ENCODE measurements around the gene MAP2K2.

Gene MAP2K2

DNA sequence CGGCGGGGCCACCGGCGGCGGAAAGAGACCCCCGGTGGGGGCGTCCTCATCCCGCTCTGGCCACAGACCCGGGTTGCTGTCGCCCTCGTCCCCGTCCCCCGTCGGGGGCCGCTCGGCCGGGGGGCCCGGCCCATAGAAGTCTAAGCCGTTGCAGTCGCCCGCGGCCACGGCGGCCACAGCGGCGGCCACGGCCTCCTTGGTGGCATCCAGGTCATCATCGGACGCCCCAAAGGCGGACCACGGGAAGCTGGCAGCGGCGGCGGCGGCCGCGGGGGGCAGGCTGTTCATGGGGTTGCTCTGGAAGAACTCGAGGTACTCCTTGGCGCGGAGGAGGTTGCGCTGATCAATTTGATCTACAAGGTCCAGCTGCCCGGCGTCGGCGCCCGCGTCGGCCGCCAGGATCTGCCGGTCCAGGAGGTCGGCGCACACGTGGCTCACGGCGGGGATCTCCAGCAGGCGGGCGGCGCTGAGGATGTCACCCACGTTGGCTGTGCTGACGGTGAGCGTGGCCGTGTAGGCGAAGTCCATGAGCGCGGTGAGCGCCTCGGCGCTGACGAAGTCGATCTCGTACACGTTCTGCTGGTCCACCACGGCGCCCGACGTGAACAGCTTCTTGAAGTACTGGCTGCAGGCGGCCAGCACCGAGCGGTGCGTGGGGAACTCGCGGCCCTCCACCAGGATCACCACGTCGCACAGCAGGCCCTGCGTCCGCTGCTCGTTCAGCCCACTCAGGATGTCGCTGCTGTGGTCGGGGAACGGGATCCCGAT lies 69.3 kb downstream of the MAP2K2 start:
- H3K27ac ChIP-seq (ENCODE audit: low read length, poor library complexity, severe bottlenecking): no peak overlapping the region
- no peak overlapping the region for H3K4ac ChIP-seq (ENCODE audit: low read depth in 1 of 2, low read length in 2 of 2)
- H3K27me3 ChIP-seq (ENCODE audit: control insufficient read depth in 1 of 2, insufficient read depth in 1 of 2, low read length in 2 of 2): no peaks in the 10 kb centered on the region
- no peak overlapping the region for H2BK12ac ChIP-seq (ENCODE audit: low read length in 2 of 2)
- WGBS: 98% methylated on average over 86 of the region's 91 CpGs
- H3K18ac ChIP-seq (ENCODE audit: low read depth in 1 of 2, low read length in 2 of 2): no peak overlapping the region
- DNase-seq: no peak
- no peak overlapping the region for H2BK5ac ChIP-seq (ENCODE audit: low read depth, low read length, poor library complexity, severe bottlenecking)
- no peak overlapping the region for H3K14ac ChIP-seq (ENCODE audit: low read length in 2 of 2)
- H3K4me1 ChIP-seq (ENCODE audit: control insufficient read depth, insufficient read depth, low read depth, low read length): peaks cover 51% of the 10 kb centered on the region
- H3K79me1 ChIP-seq (replicated peaks; ENCODE audit: low read length, poor library complexity, severe bottlenecking): no peaks in the 10 kb centered on the region
- H3K9ac ChIP-seq (ENCODE audit: low read length): no peak overlapping the region
- no peak overlapping the region for H3K4me2 ChIP-seq (ENCODE audit: low read length, poor library complexity, severe bottlenecking)
- peak overlapping the region; percentile 20 for H4K91ac ChIP-seq (ENCODE audit: low read length)
- no peak overlapping the region for H2BK120ac ChIP-seq (ENCODE audit: low read depth, low read length)
- H2AFZ ChIP-seq (ENCODE audit: low read depth, low read length): no peak overlapping the region
- H3K9me3 ChIP-seq (ENCODE audit: control insufficient read depth, low read length): no peaks in the 10 kb centered on the region
- no peak overlapping the region for H3K4me3 ChIP-seq (ENCODE audit: insufficient read depth in 1 of 2, low read depth in 1 of 2, low read length in 2 of 2)
- peaks cover 45 to 67% of the 10 kb centered on the region in 2 experiments for H3K36me3 ChIP-seq (ENCODE audit: control insufficient read depth in 1 of 2, insufficient read depth in 2 of 2, low read depth in 1 of 2, low read length in 2 of 2)
- H4K8ac ChIP-seq (ENCODE audit: low read length): no peak overlapping the region
- no peak overlapping the region for H2AK5ac ChIP-seq (ENCODE audit: low read length, severe bottlenecking)
- no peak overlapping the region for H3K23ac ChIP-seq (ENCODE audit: low read length in 2 of 2)
- no peak overlapping the region for H2BK15ac ChIP-seq (ENCODE audit: low read depth, poor library complexity, severe bottlenecking)

DNA sequence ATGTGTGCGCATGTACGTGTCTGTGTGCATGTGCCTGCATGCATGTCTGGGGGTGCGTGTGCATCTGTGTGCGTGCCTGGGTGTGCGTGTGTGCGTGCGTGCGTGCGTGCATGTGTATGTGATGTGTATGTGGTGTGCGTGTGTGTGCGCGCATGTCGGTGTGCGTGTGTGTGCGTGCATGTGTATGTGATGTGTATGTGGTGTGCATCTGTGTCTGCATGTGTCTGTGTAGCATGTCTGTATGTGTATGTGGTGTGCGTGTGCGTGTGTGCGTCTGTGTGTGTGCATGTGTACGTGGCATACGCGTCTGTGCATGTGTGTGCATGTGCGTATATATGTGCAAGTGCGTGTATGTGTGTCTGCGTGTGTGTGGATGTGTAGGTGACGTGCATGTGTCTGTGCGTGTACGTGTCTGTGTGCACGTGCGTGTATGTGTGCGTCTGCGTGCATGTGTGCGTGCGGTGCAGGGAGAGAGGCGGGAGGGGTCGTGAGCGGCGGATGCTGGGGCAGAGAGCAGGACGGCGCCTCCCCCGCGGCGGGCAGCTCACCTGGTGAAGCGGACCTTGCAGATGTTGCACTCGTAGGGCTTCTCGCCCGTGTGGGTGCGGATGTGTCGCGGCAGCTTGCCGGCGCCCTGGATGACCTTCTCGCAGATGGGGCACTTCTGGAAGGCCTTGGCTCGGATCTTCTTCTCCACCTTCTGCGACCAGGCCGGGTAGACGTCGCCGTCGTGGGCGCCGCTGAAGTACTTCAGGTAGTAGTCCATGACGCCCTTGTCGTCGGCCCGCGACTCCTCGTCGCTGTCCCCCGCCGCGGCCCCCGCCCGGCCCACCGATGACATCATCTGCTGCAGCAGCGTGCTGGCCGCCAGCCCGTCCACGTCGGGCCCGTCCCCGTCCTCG lies 70.2 kb downstream of the MAP2K2 start:
- H2BK12ac ChIP-seq (ENCODE audit: low read length in 2 of 2): no peak overlapping the region
- no peak overlapping the region for H2BK120ac ChIP-seq (ENCODE audit: low read depth, low read length)
- no peak overlapping the region for H4K91ac ChIP-seq (ENCODE audit: low read length)
- no peak overlapping the region for H2AFZ ChIP-seq (ENCODE audit: low read depth, low read length)
- peaks cover 50 to 70% of the 10 kb centered on the region in 2 experiments for H3K36me3 ChIP-seq (ENCODE audit: control insufficient read depth in 1 of 2, insufficient read depth in 2 of 2, low read depth in 1 of 2, low read length in 2 of 2)
- no peak overlapping the region for H2AK5ac ChIP-seq (ENCODE audit: low read length, severe bottlenecking)
- H2BK5ac ChIP-seq (ENCODE audit: low read depth, low read length, poor library complexity, severe bottlenecking): no peak overlapping the region
- DNase-seq: no peak
- H3K9me3 ChIP-seq (ENCODE audit: control insufficient read depth, low read length): no peaks in the 10 kb centered on the region
- no peak overlapping the region for H3K23ac ChIP-seq (ENCODE audit: low read length in 2 of 2)
- no peak overlapping the region for H3K4me2 ChIP-seq (ENCODE audit: low read length, poor library complexity, severe bottlenecking)
- H3K4me3 ChIP-seq (ENCODE audit: insufficient read depth in 1 of 2, low read depth in 1 of 2, low read length in 2 of 2): peak overlapping the region in 1 of 2 experiments; percentile 59
- H3K27ac ChIP-seq (ENCODE audit: low read length, poor library complexity, severe bottlenecking): no peak overlapping the region
- no peak overlapping the region for H3K18ac ChIP-seq (ENCODE audit: low read depth in 1 of 2, low read length in 2 of 2)
- no peak overlapping the region for H2BK15ac ChIP-seq (ENCODE audit: low read depth, poor library complexity, severe bottlenecking)
- H4K8ac ChIP-seq (ENCODE audit: low read length): no peak overlapping the region
- H3K4ac ChIP-seq (ENCODE audit: low read depth in 1 of 2, low read length in 2 of 2): no peak overlapping the region
- peaks cover 42% of the 10 kb centered on the region for H3K4me1 ChIP-seq (ENCODE audit: control insufficient read depth, insufficient read depth, low read depth, low read length)
- no peaks in the 10 kb centered on the region for H3K79me1 ChIP-seq (replicated peaks; ENCODE audit: low read length, poor library complexity, severe bottlenecking)
- H3K27me3 ChIP-seq (ENCODE audit: control insufficient read depth in 1 of 2, insufficient read depth in 1 of 2, low read length in 2 of 2): no peaks in the 10 kb centered on the region
- 95% methylated on average over 82 of the region's 82 CpGs for WGBS
- peak overlapping the region; percentile 66 for H3K9ac ChIP-seq (ENCODE audit: low read length)
- no peak overlapping the region for H3K14ac ChIP-seq (ENCODE audit: low read length in 2 of 2)

DNA sequence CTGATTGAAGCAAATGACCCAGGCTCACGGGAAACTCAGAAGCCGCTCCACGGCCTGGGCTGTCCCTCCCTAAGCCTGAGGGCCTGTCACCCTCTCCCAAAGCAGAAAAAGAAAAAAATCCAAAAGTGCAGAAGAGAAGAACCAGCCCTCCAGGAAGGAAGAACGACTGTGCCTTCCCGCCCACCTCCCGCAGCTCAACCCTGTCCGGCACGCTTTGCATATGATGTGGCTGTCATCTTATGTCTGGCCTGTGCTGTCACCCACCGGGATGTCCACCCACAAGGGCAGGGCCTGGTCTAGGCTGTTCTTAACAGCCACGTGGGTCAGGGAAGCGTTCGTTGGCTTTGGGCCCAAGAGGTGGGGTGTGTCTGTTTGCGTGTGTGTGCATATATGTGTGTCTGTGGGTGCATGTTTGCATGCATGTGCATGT lies 70.9 kb downstream of the MAP2K2 start:
- no peaks in the 10 kb centered on the region for H3K79me1 ChIP-seq (replicated peaks; ENCODE audit: low read length, poor library complexity, severe bottlenecking)
- WGBS: 81% methylated on average over 13 of the region's 13 CpGs
- no peak overlapping the region for H4K8ac ChIP-seq (ENCODE audit: low read length)
- no peaks in the 10 kb centered on the region for H3K9me3 ChIP-seq (ENCODE audit: control insufficient read depth, low read length)
- no peak overlapping the region for H3K4me2 ChIP-seq (ENCODE audit: low read length, poor library complexity, severe bottlenecking)
- no peak overlapping the region for H3K18ac ChIP-seq (ENCODE audit: low read depth in 1 of 2, low read length in 2 of 2)
- no peak overlapping the region for H2BK5ac ChIP-seq (ENCODE audit: low read depth, low read length, poor library complexity, severe bottlenecking)
- peak overlapping the region; percentile 66 for H3K27ac ChIP-seq (ENCODE audit: low read length, poor library complexity, severe bottlenecking)
- no peak overlapping the region for H3K14ac ChIP-seq (ENCODE audit: low read length in 2 of 2)
- H2AFZ ChIP-seq (ENCODE audit: low read depth, low read length): no peak overlapping the region
- DNase-seq: no peak
- H2BK12ac ChIP-seq (ENCODE audit: low read length in 2 of 2): no peak overlapping the region
- H3K4ac ChIP-seq (ENCODE audit: low read depth in 1 of 2, low read length in 2 of 2): no peak overlapping the region
- no peak overlapping the region for H2BK120ac ChIP-seq (ENCODE audit: low read depth, low read length)
- H3K4me3 ChIP-seq (ENCODE audit: insufficient read depth in 1 of 2, low read depth in 1 of 2, low read length in 2 of 2): peak overlapping the region in 1 of 2 experiments; percentile 59
- H3K36me3 ChIP-seq (ENCODE audit: control insufficient read depth in 1 of 2, insufficient read depth in 2 of 2, low read depth in 1 of 2, low read length in 2 of 2): peaks cover 54 to 76% of the 10 kb centered on the region in 2 experiments
- no peak overlapping the region for H4K91ac ChIP-seq (ENCODE audit: low read length)
- H2BK15ac ChIP-seq (ENCODE audit: low read depth, poor library complexity, severe bottlenecking): no peak overlapping the region
- peak overlapping the region; percentile 66 for H3K9ac ChIP-seq (ENCODE audit: low read length)
- H2AK5ac ChIP-seq (ENCODE audit: low read length, severe bottlenecking): no peak overlapping the region
- peaks cover 37% of the 10 kb centered on the region for H3K4me1 ChIP-seq (ENCODE audit: control insufficient read depth, insufficient read depth, low read depth, low read length)
- H3K27me3 ChIP-seq (ENCODE audit: control insufficient read depth in 1 of 2, insufficient read depth in 1 of 2, low read length in 2 of 2): no peaks in the 10 kb centered on the region
- H3K23ac ChIP-seq (ENCODE audit: low read length in 2 of 2): no peak overlapping the region
